ENCODE measurements around the gene DGCR2. TPM values are rescaled to one million over a fixed set of nuclear protein-coding genes. Genes with fewer than 3 reads are reported as not detected.

The DGCR2 gene
- total and polyA plus RNA-seq, 2 experiments from 2014 or later, result 18.5 to 83.0 TPM

- Mint-ChIP-seq H3K4me1 (no peaks in the 10 kb centered on the region), H3K27me3 (ENCODE audit: insufficient read depth, low read depth, poor library complexity) (no peaks in the 10 kb centered on the region), H3K27ac (no peak overlapping the region), H3K4me3 (no peak overlapping the region), H3K9me3 (no peaks in the 10 kb centered on the region), H3K36me3 (ENCODE audit: low read depth) (peaks cover 34% of the 10 kb centered on the region)
- Histone ChIP-seq H3K4me1 (ENCODE audit: insufficient read depth) (no peaks in the 10 kb centered on the region), H3F3A (replicated peaks; ENCODE audit: low read depth) (no peaks in the 10 kb centered on the region), H3K4me2 (no peak overlapping the region), H2AFZ (no peak overlapping the region), H3K79me2 (replicated peaks; ENCODE audit: insufficient read depth) (no peaks in the 10 kb centered on the region), H3K36me3 (ENCODE audit: insufficient read depth) (peaks cover 20% of the 10 kb centered on the region), H3K9me2 (ENCODE audit: insufficient read depth) (no peaks in the 10 kb centered on the region), H4K20me1 (replicated peaks; ENCODE audit: insufficient read depth) (peaks cover 12% of the 10 kb centered on the region), H3K27ac (ENCODE audit: low read depth) (no peak overlapping the region), H3K4me3 (no peak overlapping the region), H3K27me3 (ENCODE audit: insufficient read depth) (no peaks in the 10 kb centered on the region)
- no peak for DNase-seq (ENCODE audit: low spot score)
- no peak for ATAC-seq
- TF ChIP-seq ETS1 (IDR thresholded peaks at IDR 0.05) (no peak), REST (IDR thresholded peaks at IDR 0.05; ENCODE audit: unreplicated experiment) (no peak), NANOG (IDR thresholded peaks at IDR 0.05; ENCODE audit: borderline replicate concordance) (no peak), ZNF462 (CRISPR knock-in tag; IDR thresholded peaks at IDR 0.05) (no peak), EZH2 (IDR thresholded peaks at IDR 0.05; ENCODE audit: low read depth, unreplicated experiment) (no peak), JUNB (IDR thresholded peaks at IDR 0.05; ENCODE audit: unreplicated experiment) (no peak), EZH2phosphoT487 (IDR thresholded peaks at IDR 0.05; ENCODE audit: unreplicated experiment) (no peak), STAT1 (IDR thresholded peaks at IDR 0.05; ENCODE audit: unreplicated experiment) (no peak), POLR2AphosphoS5 (IDR thresholded peaks at IDR 0.05; ENCODE audit: low read depth) (no peak), ZNF331 (CRISPR knock-in tag; IDR thresholded peaks at IDR 0.05; ENCODE audit: low read depth) (no peak), CREB1 (CRISPR knock-in tag; IDR thresholded peaks at IDR 0.05; ENCODE audit: low read depth) (no peak), CTCF (conservative IDR thresholded peaks at IDR 0.05; ENCODE audit: low read depth in 2 of 2) (no peak), ZNF114 (CRISPR knock-in tag; IDR thresholded peaks at IDR 0.05) (no peak)
These were observed 75.2 kb downstream of the DGCR2 start for GRCh38 chr22:19046719-19047609.

Measured in GM23338 (cell line).